Activated naive CD4-positive, alpha-beta T cell (primary cell): ENCODE measurements around the gene NTS.

Experiments used
- DNase-seq, 4 experiments: peaks; one replicate each; lab custom pipeline; 2025; lab: John Stamatoyannopoulos, UW

NTS gene

DNA sequence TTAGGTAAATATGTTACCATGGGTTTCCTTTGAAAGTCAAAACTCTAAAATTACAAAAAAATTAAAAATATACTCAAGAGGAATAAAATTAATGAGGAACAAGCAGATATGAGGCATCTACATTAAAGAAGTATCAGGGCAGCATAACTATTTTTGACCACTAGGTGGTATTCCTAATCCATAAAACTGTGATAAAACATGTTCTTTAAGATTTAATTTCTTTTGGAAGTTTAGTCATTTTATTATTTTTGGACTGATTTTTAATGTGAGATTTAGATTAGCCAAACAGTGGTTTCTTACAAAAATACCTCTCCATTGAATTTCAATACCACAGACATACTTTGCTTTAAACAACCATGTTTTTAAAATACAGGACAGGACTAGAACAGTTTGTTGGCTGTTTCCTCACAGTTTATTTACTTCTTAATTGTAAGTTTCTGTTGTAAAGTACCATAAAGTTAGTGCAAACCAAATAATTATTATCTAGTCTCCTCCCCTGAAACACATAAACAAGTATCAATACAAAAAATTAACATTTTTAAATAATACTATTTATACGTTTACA, 49.8 kb downstream of the NTS start:
- DNase-seq: no peak

DNA sequence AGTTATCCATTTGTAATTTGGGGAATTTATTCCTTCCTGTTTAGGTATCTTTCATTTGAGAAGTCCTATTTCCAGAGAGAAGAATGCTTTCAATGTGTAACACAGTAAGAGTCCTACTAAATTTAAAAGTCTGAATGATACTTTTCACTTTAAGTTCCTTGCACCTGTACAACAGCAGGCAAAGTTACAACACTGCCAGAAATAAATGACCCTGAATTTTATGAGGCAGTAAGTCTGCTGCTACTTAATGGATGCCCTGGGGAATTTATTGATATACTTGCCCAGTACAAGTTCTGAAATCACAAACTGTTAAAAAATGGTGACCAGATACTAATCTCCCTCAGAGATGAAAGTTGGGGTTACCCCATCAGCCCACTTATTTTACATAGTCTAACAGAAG, 53.1 kb downstream of the NTS start:
- no peak for DNase-seq
